NCI-H128 (cell line): ENCODE measurements around the gene EMD.
"Not testable (repeated sequence)": the region's sequence is repeated elsewhere in the genome, so short reads cannot be mapped to it uniquely, and the experiment has no call there.

ENCODE experiments used
- DNase-seq: peaks from one replicate; lab custom pipeline; 2025; ENCODE audit not compliant: unreplicated experiment; lab: John Stamatoyannopoulos, UW

The EMD gene

GRCh38 chrX:154389812-154390747 is 11.0 kb downstream of the EMD start:
- not testable (repeated sequence) for DNase-seq

GRCh38 chrX:154396363-154396762 is 17.3 kb downstream of the EMD start:
- DNase-seq = not testable (repeated sequence)

GRCh38 chrX:154396973-154397887 is 18.1 kb downstream of the EMD start:
- no peak for DNase-seq

DNA sequence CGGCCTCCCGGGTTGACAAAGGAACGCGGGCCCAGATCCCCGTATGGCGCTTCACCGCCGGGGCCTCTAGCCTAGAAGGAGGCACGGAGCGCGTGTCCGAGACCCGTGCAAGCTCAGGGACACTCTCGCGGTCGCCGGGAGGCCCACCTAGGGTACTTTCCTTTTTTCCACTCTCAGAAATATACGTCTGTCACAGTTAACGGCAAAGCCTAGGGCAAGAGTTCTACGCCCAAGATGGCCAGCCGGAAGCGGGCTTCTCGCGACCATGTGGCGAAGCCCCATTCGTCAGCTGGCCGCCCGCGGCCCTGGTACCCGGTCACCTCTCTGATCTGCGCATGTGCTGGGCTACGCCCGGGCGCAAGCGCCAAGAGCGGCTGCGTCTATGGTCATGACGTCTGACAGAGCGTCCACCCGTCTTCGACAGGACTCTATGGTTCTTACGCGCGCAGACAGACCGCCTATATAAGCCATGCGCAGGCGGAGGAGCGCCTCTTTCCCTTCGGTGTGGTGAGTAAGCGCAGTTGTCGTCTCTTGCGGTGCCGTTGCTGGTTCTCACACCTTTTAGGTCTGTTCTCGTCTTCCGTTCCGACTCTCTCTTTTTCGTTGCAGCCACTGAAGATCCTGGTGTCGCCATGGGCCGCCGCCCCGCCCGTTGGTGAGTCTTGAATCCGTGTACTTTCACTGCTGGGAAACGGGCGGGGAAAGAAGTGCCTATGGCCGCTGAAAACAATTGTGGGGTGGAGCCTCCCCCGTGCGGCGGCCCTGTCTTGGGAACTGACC is 19.0 kb downstream of the EMD start, which contains the start of gene RPL10:
Gene RPL10 (plus strand): TSS at position 490 of the 780 bp plus-strand sequence. CDS start 143 bp downstream, at position 633.
- peak; percentile 92 for DNase-seq

GRCh38 chrX:154398668-154399526 is 19.8 kb downstream of the EMD start:
- peak; percentile 64 for DNase-seq

DNA sequence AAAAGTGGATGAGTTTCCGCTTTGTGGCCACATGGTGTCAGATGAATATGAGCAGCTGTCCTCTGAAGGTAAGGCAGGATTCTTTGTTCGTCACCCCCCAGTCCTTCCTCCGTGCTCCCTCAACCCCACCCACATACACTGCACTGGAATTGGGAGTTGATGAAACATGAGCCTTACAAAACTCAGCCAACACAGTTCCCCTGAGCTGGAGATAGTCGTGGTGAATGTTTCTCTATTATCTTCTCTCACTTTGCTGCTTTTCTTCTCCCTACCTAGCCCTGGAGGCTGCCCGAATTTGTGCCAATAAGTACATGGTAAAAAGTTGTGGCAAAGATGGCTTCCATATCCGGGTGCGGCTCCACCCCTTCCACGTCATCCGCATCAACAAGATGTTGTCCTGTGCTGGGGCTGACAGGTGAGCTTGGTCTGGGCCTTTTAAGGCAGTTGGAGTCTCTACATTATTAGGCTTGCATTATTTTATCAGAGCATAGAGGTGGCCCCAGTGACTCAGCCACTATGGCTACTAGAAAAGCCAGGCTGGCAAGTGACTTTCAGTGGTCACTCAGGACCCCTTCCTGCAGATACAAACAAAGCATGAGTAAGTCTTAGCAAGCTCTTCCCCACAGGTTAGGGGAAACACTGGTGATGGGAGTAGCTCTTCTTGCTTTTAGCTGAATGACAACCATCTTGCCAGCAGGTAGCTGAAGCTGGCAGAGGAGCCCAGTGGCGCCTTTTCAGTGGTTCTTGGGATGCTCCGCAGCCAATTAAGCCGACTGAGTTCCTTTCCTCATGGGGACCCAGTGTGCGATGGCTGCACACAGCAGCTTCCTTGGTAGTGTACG is 20.7 kb downstream of the EMD start:
- no peak for DNase-seq

DNA sequence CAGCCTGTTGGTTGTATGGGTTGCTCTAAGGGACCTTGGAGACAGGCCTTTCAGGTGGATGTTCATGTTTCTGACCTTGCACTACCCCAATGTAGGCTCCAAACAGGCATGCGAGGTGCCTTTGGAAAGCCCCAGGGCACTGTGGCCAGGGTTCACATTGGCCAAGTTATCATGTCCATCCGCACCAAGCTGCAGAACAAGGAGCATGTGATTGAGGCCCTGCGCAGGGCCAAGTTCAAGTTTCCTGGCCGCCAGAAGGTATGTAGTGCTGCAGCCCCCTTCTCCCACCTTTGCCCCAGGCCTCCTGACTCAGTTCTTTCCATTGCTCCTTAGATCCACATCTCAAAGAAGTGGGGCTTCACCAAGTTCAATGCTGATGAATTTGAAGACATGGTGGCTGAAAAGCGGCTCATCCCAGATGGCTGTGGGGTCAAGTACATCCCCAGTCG is 21.3 kb downstream of the EMD start:
- not testable (repeated sequence) for DNase-seq

DNA sequence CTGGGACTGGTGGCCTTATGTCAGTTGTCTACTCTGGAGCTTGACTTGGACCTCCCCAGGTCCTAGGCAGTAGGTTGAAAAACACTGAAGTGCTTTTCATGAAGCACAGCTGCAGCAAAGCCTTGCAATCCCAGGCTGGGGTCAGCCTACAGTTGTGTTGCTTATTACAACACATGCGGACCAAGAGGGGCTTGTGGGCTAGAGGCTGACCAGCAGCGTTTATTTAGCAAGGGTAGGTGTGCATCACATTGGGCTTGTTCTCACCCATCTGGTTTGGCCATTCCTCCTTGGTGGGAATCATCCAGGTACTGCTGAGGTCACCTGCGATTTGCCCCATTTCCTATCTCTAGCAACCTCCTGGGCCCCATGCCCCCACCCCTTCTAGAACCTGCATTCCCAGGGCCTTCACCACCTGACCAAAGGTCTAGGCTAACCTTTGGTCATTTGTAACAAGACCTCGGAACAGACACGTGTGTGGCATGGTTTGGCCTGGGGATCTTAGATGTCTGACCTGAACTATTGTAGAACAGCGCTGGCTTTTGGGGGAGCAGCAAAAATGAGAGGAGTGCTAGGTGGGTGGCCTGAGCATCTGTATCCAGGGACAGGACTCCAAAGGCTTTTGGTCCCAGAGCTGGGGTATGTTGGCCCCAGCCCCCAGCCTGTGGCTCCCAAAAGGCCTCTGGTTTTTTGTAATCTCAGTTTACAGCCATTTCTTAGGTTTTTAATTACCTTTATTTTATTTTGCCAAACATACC is 22.1 kb downstream of the EMD start:
- DNase-seq = no peak

GRCh38 chrX:154401918-154402621 is 23.0 kb downstream of the EMD start:
- no peak for DNase-seq

- no peak for DNase-seq
These were observed 23.6 kb downstream of the EMD start for GRCh38 chrX:154402622-154403127.

- no peak for DNase-seq
These were observed 24.1 kb downstream of the EMD start for GRCh38 chrX:154403192-154403591.

DNA sequence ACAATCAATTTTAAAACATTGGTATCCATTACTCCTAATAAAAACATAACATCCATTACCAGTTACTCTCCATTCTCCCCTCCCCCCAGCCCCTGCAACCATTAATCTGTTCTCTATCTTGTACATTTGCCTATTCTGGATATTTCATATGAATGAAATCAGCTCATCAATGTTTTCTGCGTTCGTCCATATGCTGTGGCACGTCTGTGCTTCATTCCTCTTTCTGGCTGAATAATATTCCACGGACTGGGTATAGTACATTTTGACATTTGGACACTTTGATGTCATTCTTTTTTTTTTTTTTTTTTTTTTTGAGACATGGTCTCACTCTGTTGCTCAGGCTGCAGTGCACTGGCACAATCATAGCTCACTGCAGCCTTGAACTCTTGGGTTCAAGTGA is 24.8 kb downstream of the EMD start:
- no peak for DNase-seq

GRCh38 chrX:154404625-154405192 is 25.6 kb downstream of the EMD start:
- no peak for DNase-seq

GRCh38 chrX:154408659-154409221 is 29.6 kb downstream of the EMD start:
- DNase-seq = no peak

GRCh38 chrX:154409222-154409871 is 30.3 kb downstream of the EMD start, which contains the start of gene DNASE1L1:
TSS of gene DNASE1L1 (minus strand) at chrX:154409254. CDS start at chrX:154405568, 3,686 bp downstream.
- DNase-seq = no peak

DNA sequence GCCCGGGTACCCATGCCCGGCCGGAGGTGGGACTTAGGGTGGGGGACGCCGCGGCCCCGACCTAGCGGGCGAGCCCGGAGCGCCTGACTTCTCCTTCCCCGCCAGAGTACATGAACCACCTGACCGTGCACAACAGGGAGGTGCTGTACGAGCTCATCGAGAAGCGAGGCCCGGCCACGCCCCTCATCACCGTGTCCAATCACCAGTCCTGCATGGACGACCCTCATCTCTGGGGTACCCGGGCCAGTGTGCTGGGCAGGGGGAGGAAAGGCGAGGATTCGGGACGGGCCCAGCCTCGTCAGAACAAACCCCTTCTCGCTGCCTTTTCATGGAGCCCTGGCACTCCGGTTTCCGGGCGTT is 32.9 kb downstream of the EMD start:
- DNase-seq = peak; percentile 14
